Left hindlimb (tissue), 1 donor: Measurements from ENCODE around the gene PRRX1.

Experiments used
- DNase-seq: peaks from one replicate; pipeline ENCODE4 v3.0.0-alpha.2; 2018

Gene PRRX1

GRCh38 chr1:170664093-170664827, at the start of gene PRRX1:
Gene PRRX1, plus strand, starts transcription at chr1:170664131. Its CDS starts 88 bp downstream, at chr1:170664219.
- peak; percentile 77 for DNase-seq

GRCh38 chr1:170617591-170618330, 46.2 kb upstream of the PRRX1 start:
- DNase-seq, result no peak

- DNase-seq, result no peak
Observed at GRCh38 chr1:170618421-170618820, 45.5 kb upstream of the PRRX1 start.

GRCh38 chr1:170619241-170620028, 44.5 kb upstream of the PRRX1 start:
- peak; percentile 55 for DNase-seq

- no peak for DNase-seq
Observed at GRCh38 chr1:170620164-170620563, 43.8 kb upstream of the PRRX1 start.

- no peak for DNase-seq
Observed at GRCh38 chr1:170623171-170623570, 40.8 kb upstream of the PRRX1 start.

GRCh38 chr1:170624146-170624545, 39.8 kb upstream of the PRRX1 start:
- no peak for DNase-seq

- no peak for DNase-seq
Observed at GRCh38 chr1:170630977-170631376, 33.0 kb upstream of the PRRX1 start.

- DNase-seq, result no peak
Observed at GRCh38 chr1:170634293-170634692, 29.6 kb upstream of the PRRX1 start.

GRCh38 chr1:170634824-170635410, 29.0 kb upstream of the PRRX1 start:
- no peak for DNase-seq

- DNase-seq, result no peak
Observed at GRCh38 chr1:170640581-170640980, 23.4 kb upstream of the PRRX1 start.

- no peak for DNase-seq
Observed at GRCh38 chr1:170657275-170657853, 6.6 kb upstream of the PRRX1 start.

GRCh38 chr1:170659399-170660035, 4.4 kb upstream of the PRRX1 start:
- no peak for DNase-seq

GRCh38 chr1:170660281-170660713, 3.6 kb upstream of the PRRX1 start:
- DNase-seq, result peak; percentile 48

GRCh38 chr1:170660871-170661645, 2.9 kb upstream of the PRRX1 start:
- peak; percentile 74 for DNase-seq

GRCh38 chr1:170661646-170662411, 2.1 kb upstream of the PRRX1 start:
- DNase-seq, result peak; percentile 73

- DNase-seq, result peak; percentile 65
Observed at GRCh38 chr1:170662561-170663403, 1.1 kb upstream of the PRRX1 start.

GRCh38 chr1:170663404-170664092, 383 bp upstream of the PRRX1 start:
- DNase-seq, result peak; percentile 78
